K562 (cell line): ENCODE data around the gene NTRK3. TPM values are rescaled to one million over a fixed set of nuclear protein-coding genes. Genes with fewer than 3 reads are reported as not detected.

Source experiments
- ATAC-seq: fragments of 200-7000 bp; cut with Tn5 transposase; 3 replicates; pipeline ENCODE4 v1.9.1; 2020; ENCODE audit warnings: moderate library complexity
- BruUV-seq: library from RNA; stranded (reverse); fragments of 400-500 nt; replicated peaks from 2 replicates; lab custom pipeline; 2021; lab: Mats Ljungman, UMichigan
- CTCF ChIA-PET: fragments of 300-600 bp; formaldehyde crosslinking; extraction: SDS; loops from one replicate; lab custom pipeline; 2021; ENCODE audit warnings: low intra/inter-chr PET ratio; lab: Yijun Ruan, JAX
- POLR2A ChIA-PET: fragments of 300-600, 350-650 bp; sonication (Branson Sonifier 250); formaldehyde crosslinking; extraction: SDS; loops from one replicate; lab custom pipeline; 2021; ENCODE audit warnings: antibody characterized with exemption, inconsistent platforms; lab: Yijun Ruan, JAX
- DNase-seq, 4 experiments: peaks; one replicate each; pipeline versions ENCODE4 v3.0.0 to v3.0.0-alpha.2; 2011 to 2018; ENCODE audit warnings: low spot score in 3 of 4, mixed read lengths in 3 of 4; ENCODE audit errors: extremely low read depth in 1 of 4
- FAIRE-seq: peaks from 2 replicates; lab custom pipeline; 2011; peaks lifted over from hg19 to GRCh38; lab: Jason Lieb, UNC
- H2AFZ ChIP-seq: 2 replicates; pipeline ENCODE4 v1.6.0; 2011; ENCODE audit warnings: low read depth, low read length, control low read depth, inconsistent platforms
- H3K27ac ChIP-seq: fragments of 200-600 bp; 3 replicates; pipeline ENCODE4 v1.8.0; 2011; ENCODE audit warnings: low read depth, mild to moderate bottlenecking, control low read depth, inconsistent platforms, low read length, moderate library complexity, mixed read lengths; ENCODE audit errors: extremely low read depth
- H3K27me3 ChIP-seq, 2 experiments: fragments of 300-600 bp in 1 of 2; 2 replicates in 1 of 2; 3 replicates in 1 of 2; pipeline versions ENCODE4 v1.6.0 to v1.8.0; 2011; ENCODE audit warnings: inconsistent platforms in 2 of 2, low read length in 2 of 2, mild to moderate bottlenecking in 1 of 2, mixed read lengths in 1 of 2, moderate library complexity in 1 of 2; ENCODE audit not compliant: control insufficient read depth in 2 of 2, insufficient read depth in 2 of 2
- H3K36me3 ChIP-seq: fragments of 300-600 bp; 3 replicates; pipeline ENCODE4 v1.8.0; 2011; ENCODE audit warnings: mild to moderate bottlenecking, low read length, inconsistent platforms; ENCODE audit not compliant: control insufficient read depth, insufficient read depth
- H3K4me1 ChIP-seq, 2 experiments: fragments of 200-600 bp in 1 of 2; replicated peaks in 1 of 2; 2 replicates in 1 of 2; 3 replicates in 1 of 2; pipeline versions ENCODE4 v1.5.1 to v1.8.0; 2011; ENCODE audit warnings: inconsistent platforms in 2 of 2, low read length in 2 of 2, mild to moderate bottlenecking in 1 of 2, mixed read lengths in 1 of 2, moderate library complexity in 1 of 2; ENCODE audit not compliant: control insufficient read depth in 2 of 2, insufficient read depth in 2 of 2
- H3K4me2 ChIP-seq: 2 replicates; pipeline ENCODE4 v1.6.1; 2011; ENCODE audit warnings: low read length, control low read depth, inconsistent platforms, mixed read lengths; ENCODE audit not compliant: insufficient read depth
- H3K4me3 ChIP-seq: fragments of 200-600 bp; sonication (generic), shearing (Covaris generic); 2 replicates; pipeline ENCODE4 v1.5.1; 2016; ENCODE audit warnings: control low read depth, inconsistent platforms
- H3K79me2 ChIP-seq: fragments of 200-600 bp; 3 replicates; pipeline ENCODE4 v1.8.0; 2011; ENCODE audit warnings: low read length, inconsistent platforms; ENCODE audit not compliant: control insufficient read depth, insufficient read depth
- H3K9ac ChIP-seq, 2 experiments: 2 replicates each; pipeline versions ENCODE4 v1.6.0 to v1.6.1; 2011; ENCODE audit warnings: low read depth in 2 of 2, low read length in 2 of 2, control low read depth in 1 of 2, inconsistent platforms in 1 of 2, mild to moderate bottlenecking in 1 of 2, mixed read lengths in 1 of 2; ENCODE audit not compliant: insufficient read depth in 1 of 2
- H3K9me1 ChIP-seq: one replicate; pipeline ENCODE4 v1.6.0; 2011; ENCODE audit warnings: inconsistent platforms, mild to moderate bottlenecking, low read length, moderate library complexity; ENCODE audit not compliant: control insufficient read depth, insufficient read depth
- H3K9me3 ChIP-seq: replicated peaks from 2 replicates; pipeline ENCODE4 v1.5.1; 2011; ENCODE audit warnings: low read depth, low read length, inconsistent platforms; ENCODE audit not compliant: control insufficient read depth, insufficient read depth
- H4K20me1 ChIP-seq: replicated peaks from 2 replicates; pipeline ENCODE4 v1.6.1; 2011; ENCODE audit warnings: low read length, inconsistent platforms, mixed read lengths; ENCODE audit not compliant: control insufficient read depth, insufficient read depth
- CUX1 ChIP-seq: fragments of 200-800 bp; sonication (Bioruptor generic); IDR thresholded peaks from 2 replicates; pipeline ENCODE4 v1.6.1; 2016; ENCODE audit warnings: missing genetic modification characterization, missing compliant biosample characterization
- NEUROD1 ChIP-seq: fragments of 150-350 bp; IDR thresholded peaks from 2 replicates; pipeline ENCODE4 v1.6.1; 2014; ENCODE audit warnings: borderline replicate concordance, low read length, low read depth; ENCODE audit not compliant: partially characterized antibody
- NFRKB ChIP-seq: fragments of 450-650 bp; IDR thresholded peaks from 2 replicates; pipeline ENCODE4 v1.6.1; 2016; ENCODE audit warnings: low read depth
- NONO ChIP-seq, 2 experiments: fragments of 200-400 bp in 1 of 2; fragments of 450-650 bp in 1 of 2; formaldehyde crosslinking in 1 of 2; IDR thresholded peaks; 2 replicates each; pipeline ENCODE4 v1.6.1; 2017; ENCODE audit warnings: low read depth in 2 of 2, mild to moderate bottlenecking in 2 of 2, moderate library complexity in 2 of 2, low read length in 1 of 2
- NR2C1 ChIP-seq, 2 experiments: fragments of 450-650 bp; IDR thresholded peaks; 2 replicates each; pipeline ENCODE4 v1.6.1; 2017; ENCODE audit warnings: mild to moderate bottlenecking in 2 of 2, antibody characterized with exemption in 1 of 2, inconsistent platforms in 1 of 2, missing compliant biosample characterization in 1 of 2, missing genetic modification characterization in 1 of 2
- TAF7 ChIP-seq: fragments of 450-650 bp; IDR thresholded peaks from 2 replicates; pipeline ENCODE4 v1.6.1; 2016; ENCODE audit warnings: missing genetic modification characterization, missing compliant biosample characterization
- ZNF23 ChIP-seq: fragments of 250-450 bp; sonication (Bioruptor Pico); IDR thresholded peaks from 2 replicates; pipeline ENCODE4 v1.4.0; 2020; ENCODE audit warnings: mild to moderate bottlenecking
- ZSCAN32 ChIP-seq: fragments of 450-650 bp; formaldehyde crosslinking; IDR thresholded peaks from 2 replicates; pipeline ENCODE4 v1.4.0; 2020; ENCODE audit warnings: mild to moderate bottlenecking, moderate library complexity
- WGBS: fragments of 100-300 bp; shearing (Covaris generic); methylation state at CpG from one replicate; pipeline ENCODE4 v1.1.6; 2016; ENCODE audit warnings: low coverage, mixed read lengths; ENCODE audit not compliant: insufficient coverage; ENCODE audit errors: missing lambda C conversion rate; 5-methylcytosine and 5-hydroxymethylcytosine counted together
- in situ Hi-C: fragments of 300-500 bp; cut with MboI; formaldehyde crosslinking; loops from 4 replicates; pipeline ENCODE4 v1.15.0; 2018; ENCODE audit warnings: inconsistent platforms, mixed read lengths
- intact Hi-C: fragments of 100-400 bp; cut with micrococcal nuclease; formaldehyde crosslinking; loops from 2 replicates; pipeline ENCODE4 v1.14.2; 2022
- polyA plus RNA-seq, 8 experiments: library from polyadenylated mRNA; depleted of rRNA in 4 of 8; stranded (reverse) in 5 of 8; unstranded in 3 of 8; fragments of >200 nt; fragmentation: Nextera tagmentation in 2 of 8; fragmentation: Illumina TruSeq in 1 of 8; extraction: Ambion mirVana in 2 of 8; extraction: Trizol in 1 of 8; gene quantifications; 2 replicates each; pipeline versions ENCODE4 v1.2.1 to v1.2.3, GENCODE V29; 2011 to 2014; ENCODE audit warnings: inconsistent platforms in 1 of 8, missing spikeins in 1 of 8
- total RNA-seq, 7 experiments: library from RNA; depleted of rRNA in 6 of 7; stranded (reverse); fragments of >200 nt in 6 of 7; fragmentation: Illumina TruSeq in 2 of 7; extraction: Trizol in 2 of 7; gene quantifications; 2 replicates each; pipeline versions ENCODE4 v1.2.1 to v1.2.3, GENCODE V29; 2011 to 2021; ENCODE audit warnings: low replicate concordance in 1 of 7
- TF ChIP-seq, protein P1 (sequence below), 2 experiments: fragments of 450-650 bp in 1 of 2; IDR thresholded peaks; 2 replicates each; pipeline ENCODE4 v1.6.1; 2011 to 2017; ENCODE audit warnings: low read depth in 2 of 2, antibody characterized with exemption in 1 of 2, borderline replicate concordance in 1 of 2, low read length in 1 of 2, mild to moderate bottlenecking in 1 of 2, mixed read lengths in 1 of 2; ENCODE audit not compliant: control insufficient read depth in 1 of 2

Gene NTRK3
- total and polyA plus RNA-seq, 9 of the 15 experiments (the other 6 are each of a cell fraction or from before 2014, with no cell fraction given): 0.11 to 0.13 TPM; not detected in 7

DNA sequence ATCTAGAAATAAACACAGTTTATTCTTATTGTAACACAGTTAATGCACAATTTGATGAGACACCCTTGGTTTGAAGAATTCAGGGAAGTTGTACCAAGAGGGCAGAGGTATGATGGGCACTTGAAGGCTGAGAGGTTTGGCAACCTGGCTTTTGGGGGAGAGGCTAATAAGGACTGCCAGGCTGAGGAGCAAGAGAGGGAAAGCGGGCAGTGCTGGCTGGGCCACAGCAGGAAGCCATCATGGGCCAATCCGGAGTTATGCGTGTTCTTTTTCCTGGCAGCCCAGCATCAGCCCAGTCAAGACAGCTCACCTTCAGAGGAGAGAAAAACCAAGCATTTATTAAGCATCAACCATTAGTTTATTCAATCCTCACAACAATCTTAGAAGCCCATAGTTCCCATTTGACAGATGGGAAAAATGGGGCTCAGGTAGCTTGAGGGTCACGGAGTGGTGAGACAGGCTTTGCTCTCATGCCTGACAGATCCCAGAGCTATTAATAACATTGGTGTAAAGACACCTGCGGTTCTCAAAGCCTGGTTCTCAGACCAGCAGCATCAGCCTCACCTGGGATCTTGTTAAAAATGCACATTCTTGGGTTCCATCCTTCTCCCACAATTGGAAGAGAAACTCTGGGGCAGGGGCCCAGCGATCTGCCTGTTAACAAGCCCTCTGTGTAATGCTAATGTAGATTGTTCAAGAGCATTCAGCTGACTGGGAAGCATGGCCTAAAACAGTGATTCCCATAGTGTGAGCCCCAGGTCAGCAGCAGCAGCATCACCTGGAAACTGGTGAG is 183.7 kb downstream of the NTRK3 start:
- ATAC-seq (no peak), FAIRE-seq (no peak), DNase-seq (no peak)
- intact Hi-C loops: no loop called here
- no peak overlapping the region for H3K4me3 ChIP-seq
- no peak overlapping the region for H3K27ac ChIP-seq
- H2AFZ ChIP-seq: no peak overlapping the region
- H3K79me2 ChIP-seq: no peaks in the 10 kb centered on the region
- no peaks in the 10 kb centered on the region for H3K9me3 ChIP-seq
- BruUV-seq: no TSS peak
- no peaks in the 10 kb centered on the region for H3K9me1 ChIP-seq
- in situ Hi-C loops: no loop called here
- no peaks in the 10 kb centered on the region for H3K4me1 ChIP-seq
- ChIA-PET CTCF (no interaction called here), POLR2A (interaction anchor here (0.5 to 1.3 kb wide), 3 partner anchors 10 to 1241 kb away, joined by 3 read pairs; no protein-coding TSS in a partner anchor)
- H4K20me1 ChIP-seq: no peaks in the 10 kb centered on the region; the same call in 1 of the 2 replicates
- 0% methylated on average over 6 of the region's 6 CpGs for WGBS
- H3K9ac ChIP-seq: no peak overlapping the region
- H3K36me3 ChIP-seq: no peaks in the 10 kb centered on the region
- no peak overlapping the region for H3K4me2 ChIP-seq
- 0 out of 5 replicates have a peak, but pooled peaks cover 0 to 5% of the 10 kb centered on the region in 2 experiments for H3K27me3 ChIP-seq
- no peak for TF ChIP-seq ZSCAN32 (CRISPR knock-in tag)
- no peak for TF ChIP-seq NR2C1 (IDR thresholded peaks at IDR 0.05)
- no peak for TF ChIP-seq NR2C1 (tag; IDR thresholded peaks at IDR 0.05)
- TF ChIP-seq NFRKB: no peak
- no peak for TF ChIP-seq NEUROD1
- TF ChIP-seq CUX1 (CRISPR knock-in tag): no peak
- TF ChIP-seq, protein P1, sequence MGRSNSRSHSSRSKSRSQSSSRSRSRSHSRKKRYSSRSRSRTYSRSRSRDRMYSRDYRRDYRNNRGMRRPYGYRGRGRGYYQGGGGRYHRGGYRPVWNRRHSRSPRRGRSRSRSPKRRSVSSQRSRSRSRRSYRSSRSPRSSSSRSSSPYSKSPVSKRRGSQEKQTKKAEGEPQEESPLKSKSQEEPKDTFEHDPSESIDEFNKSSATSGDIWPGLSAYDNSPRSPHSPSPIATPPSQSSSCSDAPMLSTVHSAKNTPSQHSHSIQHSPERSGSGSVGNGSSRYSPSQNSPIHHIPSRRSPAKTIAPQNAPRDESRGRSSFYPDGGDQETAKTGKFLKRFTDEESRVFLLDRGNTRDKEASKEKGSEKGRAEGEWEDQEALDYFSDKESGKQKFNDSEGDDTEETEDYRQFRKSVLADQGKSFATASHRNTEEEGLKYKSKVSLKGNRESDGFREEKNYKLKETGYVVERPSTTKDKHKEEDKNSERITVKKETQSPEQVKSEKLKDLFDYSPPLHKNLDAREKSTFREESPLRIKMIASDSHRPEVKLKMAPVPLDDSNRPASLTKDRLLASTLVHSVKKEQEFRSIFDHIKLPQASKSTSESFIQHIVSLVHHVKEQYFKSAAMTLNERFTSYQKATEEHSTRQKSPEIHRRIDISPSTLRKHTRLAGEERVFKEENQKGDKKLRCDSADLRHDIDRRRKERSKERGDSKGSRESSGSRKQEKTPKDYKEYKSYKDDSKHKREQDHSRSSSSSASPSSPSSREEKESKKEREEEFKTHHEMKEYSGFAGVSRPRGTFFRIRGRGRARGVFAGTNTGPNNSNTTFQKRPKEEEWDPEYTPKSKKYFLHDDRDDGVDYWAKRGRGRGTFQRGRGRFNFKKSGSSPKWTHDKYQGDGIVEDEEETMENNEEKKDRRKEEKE (IDR thresholded peaks at IDR 0.05; ENCODE audit: borderline replicate concordance in 1 of 2, control insufficient read depth in 1 of 2, low read depth in 2 of 2, low read length in 1 of 2): no peak
- no peak for TF ChIP-seq TAF7 (tag)
- no peak for TF ChIP-seq ZNF23 (CRISPR knock-in tag)
- TF ChIP-seq NONO (IDR thresholded peaks at IDR 0.05; ENCODE audit: low read depth in 2 of 2, low read length in 1 of 2): no peak
